SK-N-MC (cell line): ENCODE results near the gene METTL15.
"Not testable (repeated sequence)": the region's sequence is repeated elsewhere in the genome, so short reads cannot be mapped to it uniquely, and the experiment has no call there.

Experiments
- DNase-seq: peaks from one replicate; pipeline ENCODE4 v3.0.0-alpha.2; 2011; ENCODE audit warnings: low read depth, low spot score
- H3K27ac ChIP-seq: fragments of 200-600 bp; sonication (generic); 2 replicates; pipeline ENCODE4 v1.5.1; 2016; ENCODE audit warnings: mixed run types
- H3K36me3 ChIP-seq: fragments of 200-600 bp; sonication (generic); 2 replicates; pipeline ENCODE4 v1.6.1; 2017; ENCODE audit warnings: antibody characterized with exemption, low read length, mixed read lengths; ENCODE audit not compliant: insufficient read depth
- H3K4me3 ChIP-seq: fragments of 200-600 bp; sonication (generic); 2 replicates; pipeline ENCODE4 v1.5.1; 2016
- H3K9ac ChIP-seq: fragments of 200-600 bp; sonication (generic); 2 replicates; pipeline ENCODE4 v1.8.0; 2017; ENCODE audit warnings: mixed run types, mixed read lengths; ENCODE audit not compliant: insufficient read length
- H3K9me3 ChIP-seq: fragments of 200-600 bp; sonication (generic); 2 replicates; pipeline ENCODE4 v1.6.1; 2017; ENCODE audit warnings: low read depth, mild to moderate bottlenecking, antibody characterized with exemption, low read length, moderate library complexity, mixed read lengths
- EZH2 ChIP-seq: fragments of 200-600 bp; sonication (generic); IDR thresholded peaks from one replicate; pipeline ENCODE4 v1.6.1; 2017; ENCODE audit warnings: antibody characterized with exemption
- FOXP2 ChIP-seq: optimal IDR thresholded peaks from 2 replicates; pipeline ENCODE3; 2011; ENCODE audit warnings: mild to moderate bottlenecking, moderate library complexity; ENCODE audit not compliant: insufficient read depth; ENCODE audit errors: extremely low read length, control extremely low read depth
- POLR2AphosphoS5 ChIP-seq: IDR thresholded peaks from 2 replicates; pipeline ENCODE4 v1.6.1; 2012; ENCODE audit warnings: mild to moderate bottlenecking, low read depth, low read length, borderline replicate concordance

Gene METTL15

GRCh38 chr11:28089378-28089777 is 18.8 kb upstream of the METTL15 start:
- DNase-seq = no peak
- Histone ChIP-seq H3K4me3 (no peak overlapping the region), H3K9me3 (no peaks in the 10 kb centered on the region), H3K36me3 (peaks cover 34% of the 10 kb centered on the region), H3K27ac (no peak overlapping the region), H3K9ac (no peak overlapping the region)
- TF ChIP-seq EZH2 (no peak), FOXP2 (no peak), POLR2AphosphoS5 (no peak)

- Histone ChIP-seq H3K27ac (no peak overlapping the region), H3K9ac (no peak overlapping the region), H3K36me3 (peaks cover 37% of the 10 kb centered on the region), H3K4me3 (no peak overlapping the region), H3K9me3 (no peaks in the 10 kb centered on the region)
- no peak for TF ChIP-seq EZH2
- TF ChIP-seq POLR2AphosphoS5 = no peak
- no peak for TF ChIP-seq FOXP2
- DNase-seq = no peak
Observed at GRCh38 chr11:28090052-28090749, 18.0 kb upstream of the METTL15 start.

- no peak for DNase-seq
- Histone ChIP-seq H3K27ac (no peak overlapping the region), H3K36me3 (peaks cover 59% of the 10 kb centered on the region), H3K4me3 (no peak overlapping the region), H3K9ac (no peak overlapping the region), H3K9me3 (no peaks in the 10 kb centered on the region)
- TF ChIP-seq FOXP2 (no peak), POLR2AphosphoS5 (no peak), EZH2 (no peak)
Observed at GRCh38 chr11:28092786-28093185, 15.4 kb upstream of the METTL15 start.

- Histone ChIP-seq H3K27ac (no peak overlapping the region), H3K9ac (no peak overlapping the region), H3K4me3 (no peak overlapping the region), H3K36me3 (peaks cover 42% of the 10 kb centered on the region), H3K9me3 (no peaks in the 10 kb centered on the region; the same call in 1 of the 2 replicates)
- no peak for TF ChIP-seq EZH2
- TF ChIP-seq POLR2AphosphoS5 = no peak
- TF ChIP-seq FOXP2 = no peak
- DNase-seq = no peak
Observed at GRCh38 chr11:28098257-28098656, 9.9 kb upstream of the METTL15 start.

- Histone ChIP-seq H3K9me3 (no peaks in the 10 kb centered on the region; the same call in 1 of the 2 replicates), H3K27ac (no peak overlapping the region), H3K36me3 (peaks cover 33% of the 10 kb centered on the region), H3K9ac (no peak overlapping the region), H3K4me3 (no peak overlapping the region)
- TF ChIP-seq EZH2 (no peak), POLR2AphosphoS5 (no peak), FOXP2 (no peak)
- DNase-seq = no peak
Observed at GRCh38 chr11:28099715-28100114, 8.5 kb upstream of the METTL15 start.

- no peak overlapping the region for H3K4me3 ChIP-seq
- no peak for TF ChIP-seq EZH2
- peaks cover 23% of the 10 kb centered on the region for H3K36me3 ChIP-seq
- no peak overlapping the region for H3K27ac ChIP-seq
- H3K9me3 ChIP-seq = no peaks in the 10 kb centered on the region; the same call in 1 of the 2 replicates
- H3K9ac ChIP-seq = no peak overlapping the region
- no peak for DNase-seq
Observed at GRCh38 chr11:28100665-28101064, 7.5 kb upstream of the METTL15 start.

GRCh38 chr11:28102300-28102699 is 5.9 kb upstream of the METTL15 start:
- H3K9ac ChIP-seq, H3K4me3 ChIP-seq, H3K36me3 ChIP-seq, H3K9me3 ChIP-seq, H3K27ac ChIP-seq, DNase-seq: not testable (repeated sequence)

GRCh38 chr11:28104425-28104824 is 3.8 kb upstream of the METTL15 start:
- no peak for DNase-seq
- Histone ChIP-seq H3K9ac (peak overlapping the region; percentile 56), H3K27ac (peak overlapping the region; percentile 52; the same call in 1 of the 2 replicates), H3K4me3 (0 out of 2 replicates have a peak overlapping the region, but pooled peaks have one; percentile 4), H3K9me3 (no peaks in the 10 kb centered on the region; the same call in 1 of the 2 replicates), H3K36me3 (peaks cover 4% of the 10 kb centered on the region; the same call in 1 of the 2 replicates)
- TF ChIP-seq POLR2AphosphoS5 = no peak

- no peak for DNase-seq
- Histone ChIP-seq H3K27ac (peak overlapping the region; percentile 52; the same call in 1 of the 2 replicates), H3K36me3 (peaks cover 4% of the 10 kb centered on the region; the same call in 1 of the 2 replicates), H3K4me3 (peak overlapping the region; percentile 39; the same call in 1 of the 2 replicates), H3K9ac (peak overlapping the region; percentile 56), H3K9me3 (no peaks in the 10 kb centered on the region; the same call in 1 of the 2 replicates)
- TF ChIP-seq POLR2AphosphoS5 (no peak), EZH2 (no peak), FOXP2 (no peak)
Observed at GRCh38 chr11:28104984-28105383, 3.2 kb upstream of the METTL15 start.
